Activated naive CD8-positive, alpha-beta T cell treated with anti-CD3 and anti-CD28 coated beads, Interleukin-2, amount 50 U/mL, for 16 hours (primary cell): ENCODE results near the gene LRP5.
"Not testable (repeated sequence)": the region's sequence is repeated elsewhere in the genome, so short reads cannot be mapped to it uniquely, and the experiment has no call there.

ENCODE experiments used
- DNase-seq: peaks from one replicate; pipeline ENCODE4 v3.0.0-alpha.2; 2020; ENCODE audit warnings: low read depth, low spot score

The LRP5 gene

DNA sequence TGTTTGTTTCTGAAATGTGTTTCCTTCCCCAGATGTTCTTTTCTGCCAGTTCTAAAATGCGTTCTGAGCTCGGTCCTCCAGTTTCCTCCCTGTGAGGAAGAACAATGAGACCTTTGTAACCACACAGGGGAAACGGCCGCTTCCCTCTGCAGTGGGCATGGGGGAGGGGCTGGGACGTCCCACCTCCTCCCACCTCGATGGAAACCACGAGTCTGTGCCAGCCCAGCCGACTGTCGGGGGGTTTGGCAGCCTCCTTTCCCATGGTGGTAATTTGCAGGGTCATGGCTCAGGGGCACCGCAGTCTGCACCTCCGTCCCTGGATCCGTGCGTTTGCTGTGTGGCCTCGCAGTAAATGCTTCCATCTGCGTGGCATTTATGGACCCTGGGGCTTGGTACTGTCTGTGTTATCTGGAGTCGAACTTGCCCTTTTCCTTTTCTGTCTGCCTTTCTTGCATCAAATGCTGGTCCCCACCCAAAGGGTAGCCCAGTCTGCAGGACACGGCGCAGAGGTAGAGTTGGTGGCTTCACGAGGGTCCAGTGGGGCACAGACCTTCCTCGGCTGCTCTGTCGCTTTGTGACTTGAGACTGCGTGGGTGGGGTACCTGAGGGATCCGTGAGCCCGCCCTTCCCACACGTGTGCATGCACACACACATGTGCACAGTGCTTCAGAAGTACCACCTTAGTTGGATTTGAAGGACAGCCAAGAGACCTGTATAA, 16.1 kb downstream of the LRP5 start:
- DNase-seq: no peak

- DNase-seq: no peak
These were observed 17.1 kb downstream of the LRP5 start for GRCh38 chr11:68329536-68329935.

DNA sequence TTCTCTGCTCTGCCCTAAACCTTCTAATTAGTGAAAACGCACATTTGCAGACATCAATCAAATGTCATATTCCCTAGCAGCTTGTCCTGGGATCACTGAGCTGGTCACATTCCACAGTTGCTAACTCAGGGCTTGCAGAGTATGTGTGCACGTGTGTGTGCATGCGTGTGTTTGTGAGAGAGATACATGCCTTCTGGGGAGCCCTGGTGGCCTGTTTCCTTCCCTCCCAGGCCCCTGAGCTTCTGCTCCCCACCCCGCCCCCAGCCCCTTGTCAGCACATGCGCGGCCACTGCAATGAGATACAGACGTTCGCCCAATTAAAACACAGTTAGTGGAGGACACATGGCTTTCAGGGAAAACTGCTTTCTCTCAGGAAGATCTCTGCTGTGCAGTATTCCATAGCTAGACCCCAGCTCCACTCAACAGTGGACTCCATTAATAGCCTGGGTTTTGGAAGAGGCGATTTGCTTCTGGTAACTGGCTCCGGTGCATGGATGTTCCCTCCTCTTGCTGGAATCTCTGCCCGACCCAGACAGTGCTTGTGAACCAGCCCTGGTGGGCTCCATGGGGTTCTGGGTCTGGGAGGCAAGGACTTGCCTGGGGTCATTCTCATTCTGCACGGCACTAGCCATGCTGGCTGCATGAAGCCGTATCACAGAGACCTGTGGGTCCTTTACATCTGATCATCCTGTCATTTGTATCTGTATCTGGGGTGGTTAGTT, 17.7 kb downstream of the LRP5 start:
- DNase-seq: no peak

DNA sequence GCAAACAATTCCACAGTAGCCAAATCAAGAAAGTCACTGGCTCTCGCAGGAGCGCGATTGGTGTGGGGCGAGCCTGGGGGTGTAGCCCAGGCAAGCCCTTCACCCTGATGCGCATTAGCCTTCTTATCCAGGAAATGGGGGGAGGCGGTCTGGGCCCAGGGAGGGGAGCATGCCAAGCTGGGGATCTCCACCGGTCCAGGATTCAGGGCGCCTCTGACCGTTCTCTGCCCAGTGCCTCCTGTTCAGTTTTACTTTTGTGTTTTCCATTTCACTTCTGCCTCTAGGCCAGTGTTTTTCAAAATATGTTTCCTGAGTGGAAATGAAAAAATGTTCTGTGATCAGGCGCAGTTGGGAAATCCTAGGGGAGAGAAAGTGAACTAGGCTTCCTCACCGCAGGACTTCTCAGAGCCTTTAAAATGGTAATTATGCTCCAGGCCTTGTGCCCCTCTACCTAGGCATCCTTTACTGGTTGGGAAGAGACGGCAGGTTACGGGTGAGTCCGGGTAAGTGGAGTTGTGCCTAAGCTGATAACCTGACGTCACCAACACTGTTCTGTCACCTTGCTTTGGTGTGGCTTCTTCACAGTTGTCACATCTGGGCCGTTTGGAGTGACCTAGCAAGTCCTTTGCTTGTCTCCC, 18.4 kb downstream of the LRP5 start:
- no peak for DNase-seq

GRCh38 chr11:68331338-68331947, 19.1 kb downstream of the LRP5 start:
- no peak for DNase-seq

DNA sequence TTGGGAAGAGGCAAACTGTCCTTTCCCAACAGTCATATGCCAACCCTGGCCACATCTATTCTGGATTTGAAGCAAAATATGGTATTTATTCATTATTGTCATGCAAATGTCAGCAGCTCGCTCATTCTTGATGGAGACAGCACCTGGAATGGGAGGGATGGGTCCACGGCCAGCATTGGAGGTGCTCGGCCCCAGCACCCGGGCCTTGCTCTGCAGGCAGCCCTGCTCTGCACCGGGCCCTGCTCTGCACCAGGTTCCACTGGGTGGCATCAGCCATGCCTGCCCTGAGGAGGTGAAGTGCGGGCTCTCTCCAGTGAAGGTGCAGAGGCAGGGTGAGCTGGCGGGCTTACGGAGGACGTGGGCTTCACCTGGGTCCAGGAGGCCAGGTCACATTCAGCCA, 19.8 kb downstream of the LRP5 start:
- no peak for DNase-seq

DNA sequence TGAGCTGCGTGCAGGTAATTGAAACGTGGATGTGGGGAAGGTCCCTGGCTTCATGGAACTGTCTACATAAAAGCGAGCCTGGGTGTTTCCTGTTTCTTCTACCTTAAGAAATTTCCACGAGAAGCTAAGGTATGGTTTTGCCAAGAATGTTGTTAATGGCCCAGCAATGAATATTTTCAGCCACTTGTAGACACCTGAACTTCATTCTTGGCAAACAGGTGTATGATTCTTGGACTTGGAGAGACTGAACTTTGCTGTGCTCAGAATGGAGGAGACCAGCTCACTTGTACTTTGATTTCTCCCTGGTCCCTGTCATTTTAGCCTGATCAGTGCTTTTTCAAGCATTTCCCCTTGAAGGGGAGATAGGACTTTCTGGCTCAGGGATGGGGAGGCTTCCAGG, 20.8 kb downstream of the LRP5 start:
- DNase-seq: no peak

DNA sequence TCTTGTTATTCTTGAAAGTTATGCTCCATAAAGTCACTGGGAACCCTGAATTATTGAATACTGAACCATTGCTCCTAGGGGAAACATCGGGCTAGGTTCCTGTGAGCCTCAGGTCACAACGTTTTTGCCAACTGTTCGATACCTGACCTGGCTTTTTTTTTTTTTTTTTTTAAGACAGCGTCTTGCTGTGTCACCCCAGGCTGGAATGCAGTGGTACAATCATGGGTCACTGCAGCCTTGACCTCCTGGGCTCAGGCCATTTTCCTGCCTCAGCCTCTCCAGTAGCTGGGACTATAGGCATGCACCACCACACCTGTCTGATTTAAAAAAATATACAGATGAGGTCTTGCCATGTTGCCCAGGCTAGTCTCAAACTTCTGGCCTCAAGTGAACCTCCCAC, 22.5 kb downstream of the LRP5 start:
- DNase-seq: no peak

DNA sequence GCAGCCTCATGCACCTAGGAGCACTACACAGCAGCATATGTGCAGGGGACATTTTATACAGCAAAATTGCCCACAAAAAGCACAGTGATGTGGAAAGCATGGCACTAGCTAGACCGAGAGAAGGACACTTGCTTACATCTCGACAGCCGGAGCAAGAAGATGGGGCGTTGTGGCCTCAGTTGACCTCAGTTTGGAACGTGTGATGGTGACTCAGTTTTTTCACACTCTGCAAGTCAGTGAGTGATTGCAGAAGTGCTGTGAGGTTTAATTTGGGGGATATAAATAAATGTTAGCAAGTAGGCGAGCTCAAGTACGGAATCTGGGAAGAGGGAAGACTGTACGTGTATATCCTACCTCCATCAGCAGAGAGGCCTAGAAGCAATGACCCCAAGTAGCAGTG, 23.3 kb downstream of the LRP5 start:
- DNase-seq: no peak

DNA sequence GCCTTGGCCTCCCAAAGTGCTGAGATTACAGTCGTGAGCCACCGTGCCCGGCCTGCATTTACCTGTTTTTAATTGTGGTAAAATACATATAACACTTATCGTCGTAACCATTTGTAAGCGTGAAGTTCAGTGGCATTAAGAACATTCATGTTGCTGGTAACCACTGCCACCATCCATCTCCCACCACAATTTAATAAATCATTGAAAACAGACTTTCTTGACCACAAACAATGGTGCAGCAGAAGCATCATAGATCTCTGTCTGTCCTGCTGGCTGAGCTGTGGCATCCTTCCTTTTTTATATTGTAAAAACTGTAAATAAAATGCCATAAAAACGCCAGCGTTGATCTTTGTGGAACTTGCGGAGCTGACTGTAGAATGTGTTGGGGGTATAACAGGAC, 24.3 kb downstream of the LRP5 start:
- DNase-seq: no peak

- DNase-seq: no peak
These were observed 25.0 kb downstream of the LRP5 start for GRCh38 chr11:68337399-68337835.

DNA sequence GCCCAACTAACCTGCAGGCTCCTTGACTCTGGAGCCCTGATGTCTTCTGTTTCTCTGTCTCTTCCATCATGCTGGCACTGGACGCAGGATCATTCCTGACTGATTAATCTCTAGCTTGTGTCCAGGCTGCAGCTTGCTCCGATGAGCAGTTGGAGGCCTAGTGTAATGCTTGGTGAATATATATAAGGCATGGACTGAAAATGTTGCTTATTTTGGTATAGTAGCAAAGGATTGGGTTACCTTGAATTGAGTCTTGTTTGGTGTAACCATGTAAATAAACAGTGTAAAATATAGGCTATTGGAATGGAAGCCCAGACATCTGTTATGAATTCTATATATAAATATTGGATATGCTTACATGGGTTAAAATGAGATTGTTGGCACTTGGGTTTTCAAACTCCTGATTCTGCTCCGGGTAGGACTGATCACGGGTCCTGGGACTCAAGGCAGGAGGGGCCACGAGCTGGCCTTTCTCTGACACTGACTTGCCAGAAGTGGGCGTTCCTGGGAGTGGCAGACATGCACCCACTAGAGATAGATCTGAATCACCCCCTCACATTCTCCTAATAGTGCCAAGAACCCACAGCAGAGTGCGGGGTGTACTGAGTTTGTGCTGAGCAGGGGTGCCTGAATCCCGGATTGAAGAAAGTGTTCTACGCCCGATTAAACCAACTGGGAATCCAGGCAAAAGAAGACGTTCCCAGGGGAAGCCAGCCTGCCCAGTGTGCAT, 25.8 kb downstream of the LRP5 start:
- no peak for DNase-seq

- DNase-seq: no peak
These were observed 27.8 kb downstream of the LRP5 start for GRCh38 chr11:68340003-68340767.

GRCh38 chr11:68340784-68341556, 28.6 kb downstream of the LRP5 start:
- DNase-seq: no peak

DNA sequence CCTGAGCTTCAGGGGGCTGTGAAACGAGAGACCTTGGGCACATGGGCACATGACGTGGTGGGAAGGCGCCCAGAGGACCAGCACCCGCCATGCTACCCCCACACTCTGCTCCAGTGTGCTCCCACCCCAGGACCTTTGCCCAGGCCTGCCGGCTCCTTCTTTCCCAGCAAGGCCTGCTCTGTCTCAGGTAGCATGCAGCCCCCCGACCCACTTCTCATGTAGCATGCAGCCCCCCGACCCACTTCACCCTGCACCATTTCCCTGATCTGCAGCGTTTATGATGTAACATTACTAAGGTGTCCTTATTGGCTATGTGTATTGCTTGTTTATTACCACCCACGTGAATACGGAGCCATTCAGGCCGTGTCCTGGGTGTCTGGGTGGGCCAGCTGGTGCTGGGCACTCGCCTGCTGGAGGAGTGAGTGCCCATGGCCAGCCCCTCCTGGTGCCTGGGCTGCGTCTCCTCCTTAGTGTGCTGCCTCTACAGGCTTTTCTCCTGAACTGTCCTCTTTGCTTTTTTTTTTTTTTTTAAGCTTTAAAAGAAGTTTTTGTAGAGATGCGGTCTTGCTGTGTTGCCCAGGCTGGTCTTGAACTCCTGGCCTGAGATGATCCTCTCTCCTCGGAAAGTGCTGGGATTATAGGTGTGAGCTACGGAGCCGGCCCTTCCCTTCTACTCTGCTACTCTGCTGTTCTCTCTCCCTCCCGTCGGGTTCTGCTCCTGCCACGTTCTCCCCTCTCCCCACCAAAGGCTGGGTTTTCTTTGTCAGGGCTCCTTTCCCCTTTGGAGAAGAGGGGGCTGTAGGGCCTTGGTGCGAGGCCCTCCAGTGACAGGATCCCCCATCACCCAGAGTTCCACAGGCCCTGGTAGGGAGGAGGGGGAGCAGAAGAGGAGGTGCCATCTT, 29.4 kb downstream of the LRP5 start:
- no peak for DNase-seq

GRCh38 chr11:68342459-68343158, 30.2 kb downstream of the LRP5 start:
- no peak for DNase-seq

- DNase-seq: no peak
These were observed 31.4 kb downstream of the LRP5 start for GRCh38 chr11:68343761-68344256.

- not testable (repeated sequence) for DNase-seq
These were observed 32.4 kb downstream of the LRP5 start for GRCh38 chr11:68344821-68345220.
